GM20000 (cell line): ENCODE results near the gene TAOK2.

Source experiments
- DNase-seq: peaks from one replicate; pipeline ENCODE4 v3.0.0; 2012; ENCODE audit warnings: low spot score
- CTCF ChIP-seq: IDR thresholded peaks from 2 replicates; pipeline ENCODE4 v1.5.1; 2012; ENCODE audit warnings: mild to moderate bottlenecking, control low read depth; ENCODE audit errors: extremely low read depth, missing control alignments

Gene TAOK2

GRCh38 chr16:29985271-29985811 is 11.7 kb downstream of the TAOK2 start:
- no peak for TF ChIP-seq CTCF
- no peak for DNase-seq

- no peak for TF ChIP-seq CTCF
- no peak for DNase-seq
Observed at GRCh38 chr16:29986231-29986630, 12.6 kb downstream of the TAOK2 start.

GRCh38 chr16:29986931-29987330 is 13.3 kb downstream of the TAOK2 start:
- TF ChIP-seq CTCF: no peak
- DNase-seq: no peak

- TF ChIP-seq CTCF: no peak
- DNase-seq: no peak
Observed at GRCh38 chr16:29987371-29988085, 13.9 kb downstream of the TAOK2 start.

- no peak for TF ChIP-seq CTCF
- DNase-seq: no peak
Observed at GRCh38 chr16:29988346-29989075, 14.8 kb downstream of the TAOK2 start.

- no peak for DNase-seq
- no peak for TF ChIP-seq CTCF
Observed at GRCh38 chr16:29989111-29989858, 15.6 kb downstream of the TAOK2 start.
